Ovary (tissue), 9 donors: ENCODE data around the gene GHR. TPM values are rescaled to one million over a fixed set of nuclear protein-coding genes. Genes with fewer than 3 reads are reported as not detected.

Source experiments
- DNase-seq, 5 donors: peaks; one replicate each; pipeline ENCODE4 v3.0.0-alpha.2; 2019 to 2020
- H3K27ac ChIP-seq, 2 donors: fragments of 200-600 bp; one replicate each; pipeline versions ENCODE4 v1.5.1 to v1.8.0; 2019 to 2022
- H3K27me3 ChIP-seq: fragments of 200-600 bp; one replicate; pipeline ENCODE4 v1.8.0; 2022
- H3K36me3 ChIP-seq: fragments of 200-600 bp; sonication (generic); one replicate; pipeline ENCODE4 v1.5.1; 2019
- H3K4me1 ChIP-seq: one replicate; pipeline ENCODE4 v1.8.1; 2013; ENCODE audit warnings: mild to moderate bottlenecking, moderate library complexity; ENCODE audit not compliant: insufficient read depth
- H3K4me3 ChIP-seq: fragments of 200-600 bp; sonication (generic); one replicate; pipeline ENCODE4 v1.5.1; 2017
- H3K9me3 ChIP-seq, 2 donors: fragments of 200-600 bp in 1 of 2; sonication (generic) in 1 of 2; one replicate each; pipeline versions ENCODE4 v1.5.1 to v1.8.1; 2013 to 2019; ENCODE audit warnings: mild to moderate bottlenecking in 1 of 2, moderate library complexity in 1 of 2
- EP300 ChIP-seq: sonication (generic); formaldehyde crosslinking; IDR thresholded peaks from one replicate; pipeline ENCODE4 v1.6.1; 2017; ENCODE audit warnings: antibody characterized with exemption
- POLR2A ChIP-seq: fragments of 450-650 bp; IDR thresholded peaks from one replicate; pipeline ENCODE4 v1.6.1; 2017; ENCODE audit warnings: antibody characterized with exemption, mild to moderate bottlenecking, moderate library complexity
- WGBS, 3 donors: extraction: QIAGEN DNeasy Blood & Tissue Kit in 1 of 3; methylation state at CpG; one replicate each; pipeline versions ENCODE4 v1.1.5 to v1.1.7; 2013 to 2017; 5-methylcytosine and 5-hydroxymethylcytosine counted together
- intact Hi-C, 4 donors: fragments of 100-400 bp; cut with DNase I; formaldehyde crosslinking; loops; one replicate each; pipeline versions ENCODE4 v1.11.0 to v1.15.1; 2022 to 2023
- polyA plus RNA-seq, 2 donors: library from polyadenylated mRNA; stranded (reverse); fragments of 200-250 nt in 1 of 2; fragments of 350-450 nt in 1 of 2; fragmentation: Illumina TruSeq in 1 of 2; extraction: RNeasy Lipid Tissue Mini Kit (QIAGEN cat#74804) in 1 of 2; gene quantifications; one replicate each; pipeline ENCODE4 v1.2.3, GENCODE V29; 2013 to 2014
- total RNA-seq, 7 donors: library from RNA; depleted of rRNA in 2 of 7; stranded (reverse); fragments of >200 nt in 2 of 7; fragmentation: NEBNext Ultra II Directional in 3 of 7; extraction: Animal tissue kit (Norgen Biotek cat#: 25700) in 3 of 7; gene quantifications; one replicate each; pipeline versions ENCODE4 v1.1.0 to v1.2.4, GENCODE V29; 2016 to 2023
- TF ChIP-seq, protein P1 (sequence below), 3 donors: fragments of 450-650 bp in 2 of 3; fragments of 200-600 bp in 1 of 3; IDR thresholded peaks; one replicate each; pipeline versions ENCODE4 v1.5.1 to v1.8.0; 2016 to 2022; ENCODE audit warnings: antibody characterized with exemption in 3 of 3, mild to moderate bottlenecking in 1 of 3
- donor health status: DM: no; HTN: no; CAD: no; lungs with moderate emphysema.
- donor health status: DM: no; HTN: no; CAD: no.
- donor health status: Bipolar disorder and iron deficiency.
- donor health status: DM: yes; HTN: yes; CAD: no.
- donor health status: DM: no; HTN: no; CAD: no.
- donor health status: DM: yes; HTN: yes; CAD: no.

GHR gene
- total and polyA plus RNA-seq, 9 donors, result 4.3 to 17.4 (median 7.0) TPM

- intact Hi-C loops, result no loop called here
- Histone ChIP-seq H3K4me1 (peaks cover 12% of the 10 kb centered on the region), H3K36me3 (no peaks in the 10 kb centered on the region), H3K4me3 (no peak overlapping the region), H3K9me3 (no peaks in the 10 kb centered on the region), H3K27me3 (no peaks in the 10 kb centered on the region), H3K27ac (peak overlapping the region in 1 of 2 donors; percentile 19)
- peak in 1 of 5 donors; percentile 14 for DNase-seq
- TF ChIP-seq EP300 (no peak), POLR2A (no peak)
- TF ChIP-seq, protein P1, sequence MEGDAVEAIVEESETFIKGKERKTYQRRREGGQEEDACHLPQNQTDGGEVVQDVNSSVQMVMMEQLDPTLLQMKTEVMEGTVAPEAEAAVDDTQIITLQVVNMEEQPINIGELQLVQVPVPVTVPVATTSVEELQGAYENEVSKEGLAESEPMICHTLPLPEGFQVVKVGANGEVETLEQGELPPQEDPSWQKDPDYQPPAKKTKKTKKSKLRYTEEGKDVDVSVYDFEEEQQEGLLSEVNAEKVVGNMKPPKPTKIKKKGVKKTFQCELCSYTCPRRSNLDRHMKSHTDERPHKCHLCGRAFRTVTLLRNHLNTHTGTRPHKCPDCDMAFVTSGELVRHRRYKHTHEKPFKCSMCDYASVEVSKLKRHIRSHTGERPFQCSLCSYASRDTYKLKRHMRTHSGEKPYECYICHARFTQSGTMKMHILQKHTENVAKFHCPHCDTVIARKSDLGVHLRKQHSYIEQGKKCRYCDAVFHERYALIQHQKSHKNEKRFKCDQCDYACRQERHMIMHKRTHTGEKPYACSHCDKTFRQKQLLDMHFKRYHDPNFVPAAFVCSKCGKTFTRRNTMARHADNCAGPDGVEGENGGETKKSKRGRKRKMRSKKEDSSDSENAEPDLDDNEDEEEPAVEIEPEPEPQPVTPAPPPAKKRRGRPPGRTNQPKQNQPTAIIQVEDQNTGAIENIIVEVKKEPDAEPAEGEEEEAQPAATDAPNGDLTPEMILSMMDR (IDR thresholded peaks at IDR 0.05), result no peak
- 44 to 51% (median 50%) methylated on average over 5 of the region's 5 CpGs for WGBS, 3 donors
These were observed 84.3 kb downstream of the GHR start for GRCh38 chr5:42507451-42508097.

GRCh38 chr5:42513246-42513645 lies 90.0 kb downstream of the GHR start:
- Histone ChIP-seq H3K27me3 (no peaks in the 10 kb centered on the region), H3K27ac (no peak overlapping the region), H3K36me3 (no peaks in the 10 kb centered on the region), H3K4me3 (no peak overlapping the region), H3K4me1 (peaks cover 11% of the 10 kb centered on the region), H3K9me3 (no peaks in the 10 kb centered on the region)
- intact Hi-C loops, result loop anchor here in 1 of 4 donors (10.0 kb wide), 1 partner anchor 52 kb away; no protein-coding TSS in a partner anchor
- TF ChIP-seq, protein P1 (IDR thresholded peaks at IDR 0.05), result no peak
- TF ChIP-seq EP300, result no peak
- no peak for TF ChIP-seq POLR2A
- no peak for DNase-seq
- WGBS, 3 donors, result 97 to 99% (median 99%) methylated on average over 9 of the region's 9 CpGs

- 72 to 81% (median 78%) methylated on average over 2 of the region's 2 CpGs for WGBS, 3 donors
- TF ChIP-seq POLR2A, result no peak
- TF ChIP-seq, protein P1 (IDR thresholded peaks at IDR 0.05), result no peak
- no peak for TF ChIP-seq EP300
- DNase-seq, result no peak
- Histone ChIP-seq H3K36me3 (no peaks in the 10 kb centered on the region), H3K27me3 (no peaks in the 10 kb centered on the region), H3K27ac (no peak overlapping the region), H3K4me1 (peaks cover 10% of the 10 kb centered on the region), H3K9me3 (no peaks in the 10 kb centered on the region), H3K4me3 (no peak overlapping the region)
- intact Hi-C loops, result loop anchor here in 1 of 4 donors (10.0 kb wide), 1 partner anchor 50 kb away; no protein-coding TSS in a partner anchor
These were observed 91.5 kb downstream of the GHR start for GRCh38 chr5:42514754-42515153.

GRCh38 chr5:42515504-42515903 lies 92.3 kb downstream of the GHR start:
- TF ChIP-seq, protein P1 (IDR thresholded peaks at IDR 0.05), result no peak
- TF ChIP-seq POLR2A, result no peak
- TF ChIP-seq EP300, result no peak
- Histone ChIP-seq H3K9me3 (no peaks in the 10 kb centered on the region), H3K4me1 (peaks cover 10% of the 10 kb centered on the region), H3K4me3 (no peak overlapping the region), H3K27ac (no peak overlapping the region), H3K36me3 (no peaks in the 10 kb centered on the region), H3K27me3 (no peaks in the 10 kb centered on the region)
- intact Hi-C loops, result loop anchor here in 1 of 4 donors (10.0 kb wide), 1 partner anchor 49 kb away; no protein-coding TSS in a partner anchor
- DNase-seq, result no peak
- WGBS, 3 donors, result 68 to 89% (median 84%) methylated on average over 3 of the region's 3 CpGs
